Right ventricle myocardium inferior (tissue), 1 donor: Measurements from ENCODE around the gene IRX6. TPM values are rescaled to one million over a fixed set of nuclear protein-coding genes. Genes with fewer than 3 reads are reported as not detected.

Source experiments
- ATAC-seq: fragments of 200-7000 bp; cut with Tn5 transposase; one replicate; pipeline ENCODE4 v1.9.1; 2020; ENCODE audit warnings: mild to moderate bottlenecking, moderate library complexity
- DNase-seq: peaks from one replicate; pipeline ENCODE4 v3.0.0; 2021; ENCODE audit errors: missing footprints
- intact Hi-C: fragments of 100-400 bp; cut with DNase I; formaldehyde crosslinking; loops from one replicate; pipeline ENCODE4 v1.11.0; 2022
- total RNA-seq: library from RNA; stranded (reverse); fragmentation: NEBNext Ultra II Directional; extraction: Animal tissue kit (Norgen Biotek cat#: 25700); gene quantifications from one replicate; pipeline ENCODE4 v1.2.1, GENCODE V29; 2021
- donor health status: DM: no; HTN: yes; CAD: no; lungs with severe emphysema.

The IRX6 gene
- total RNA-seq, 1 donor from 2014 or later: 0.57 TPM

- no peak for DNase-seq
- intact Hi-C loops: no loop called here
- no peak for ATAC-seq
These were observed 22.5 kb upstream of the IRX6 start for GRCh38 chr16:55301385-55302008.

GRCh38 chr16:55302635-55303034 is 21.4 kb upstream of the IRX6 start:
- no peak for DNase-seq
- no peak for ATAC-seq
- intact Hi-C loops: no loop called here

- no peak for ATAC-seq
- intact Hi-C loops: no loop called here
These were observed 15.0 kb upstream of the IRX6 start for GRCh38 chr16:55308973-55309372.

GRCh38 chr16:55322327-55322726 is 1.7 kb upstream of the IRX6 start:
- DNase-seq: no peak
- no peak for ATAC-seq
- intact Hi-C loops: loop anchor here (5.0 kb wide), 1 partner anchor 385 kb away; no protein-coding TSS in a partner anchor

More at GRCh38 chr16:55308973-55309372, 15.0 kb upstream of the IRX6 start:
- DNase-seq: no peak

GRCh38 chr16:55324285-55325079 is 479 bp downstream of the IRX6 start:
- DNase-seq: no peak
- ATAC-seq: peak; percentile 24
- intact Hi-C loops: loop anchor here (5.0 kb wide), 2 partner anchors 48 to 387 kb away; no protein-coding TSS in a partner anchor

GRCh38 chr16:55325080-55325447 is 1.1 kb downstream of the IRX6 start:
- ATAC-seq: no peak
- intact Hi-C loops: loop anchor here (5.0 kb wide), 1 partner anchor 47 kb away; no protein-coding TSS in a partner anchor
- no peak for DNase-seq

- intact Hi-C loops: loop anchor here (5.0 kb wide), 1 partner anchor 47 kb away; no protein-coding TSS in a partner anchor
- DNase-seq: no peak
- ATAC-seq: no peak
These were observed 1.6 kb downstream of the IRX6 start for GRCh38 chr16:55325458-55326109.

- ATAC-seq (no peak), DNase-seq (no peak)
- intact Hi-C loops: loop anchor here (5.0 kb wide), 1 partner anchor 46 kb away; no protein-coding TSS in a partner anchor
These were observed 2.5 kb downstream of the IRX6 start for GRCh38 chr16:55326261-55327092.

- intact Hi-C loops: loop anchor here (5.0 kb wide), 1 partner anchor 43 kb away; no protein-coding TSS in a partner anchor
- no peak for ATAC-seq
- DNase-seq: no peak
These were observed 4.9 kb downstream of the IRX6 start for GRCh38 chr16:55328611-55329569.

- ATAC-seq (no peak), DNase-seq (no peak)
- intact Hi-C loops: loop anchor here (5.0 kb wide), 1 partner anchor 42 kb away; no protein-coding TSS in a partner anchor
These were observed 5.9 kb downstream of the IRX6 start for GRCh38 chr16:55329791-55330428.

- ATAC-seq: peak; percentile 33
- intact Hi-C loops: no loop called here
- no peak for DNase-seq
These were observed 7.0 kb downstream of the IRX6 start for GRCh38 chr16:55330781-55331647.

GRCh38 chr16:55331648-55332185 is 7.7 kb downstream of the IRX6 start:
- ATAC-seq (no peak), DNase-seq (no peak)
- intact Hi-C loops: no loop called here

GRCh38 chr16:55333684-55334083 is 9.7 kb downstream of the IRX6 start:
- ATAC-seq: no peak
- intact Hi-C loops: no loop called here
- no peak for DNase-seq

GRCh38 chr16:55338646-55339045 is 14.6 kb downstream of the IRX6 start:
- intact Hi-C loops: no loop called here
- no peak for ATAC-seq
- DNase-seq: no peak

GRCh38 chr16:55340445-55340844 is 16.4 kb downstream of the IRX6 start:
- no peak for DNase-seq
- intact Hi-C loops: no loop called here
- no peak for ATAC-seq

GRCh38 chr16:55341681-55342080 is 17.7 kb downstream of the IRX6 start:
- intact Hi-C loops: no loop called here
- ATAC-seq (no peak), DNase-seq (no peak)
